Psoas muscle (tissue), 8 donors: ENCODE data around the gene NFATC1. TPM values are rescaled to one million over a fixed set of nuclear protein-coding genes. Genes with fewer than 3 reads are reported as not detected.

Experiments
- ATAC-seq, 4 donors: fragments of 200-7000 bp; cut with Tn5 transposase; one replicate each; pipeline ENCODE4 v1.9.1; 2020; ENCODE audit warnings: moderate library complexity in 3 of 4, mild to moderate bottlenecking in 2 of 4
- DNase-seq, 2 donors: peaks; one replicate each; pipeline ENCODE4 v3.0.0-alpha.2; 2020
- H3K27ac ChIP-seq: fragments of 200-600 bp; one replicate; pipeline ENCODE4 v1.8.0; 2022
- H3K27me3 ChIP-seq, 3 donors: fragments of 200-600 bp in 1 of 3; one replicate each; pipeline versions ENCODE4 v1.6.1 to v1.8.0; 2013 to 2022; ENCODE audit warnings: low read length in 2 of 3, mild to moderate bottlenecking in 2 of 3, moderate library complexity in 1 of 3; ENCODE audit not compliant: insufficient read depth in 3 of 3
- H3K36me3 ChIP-seq, 2 donors: fragments of 200-600 bp in 1 of 2; one replicate each; pipeline versions ENCODE4 v1.6.1 to v1.8.0; 2013 to 2022; ENCODE audit warnings: low read depth in 1 of 2, mild to moderate bottlenecking in 1 of 2, moderate library complexity in 1 of 2; ENCODE audit not compliant: insufficient read depth in 1 of 2
- H3K4me1 ChIP-seq: fragments of 200-600 bp; one replicate; pipeline ENCODE4 v1.8.0; 2022
- H3K4me3 ChIP-seq: fragments of 200-600 bp; one replicate; pipeline ENCODE4 v1.8.0; 2022; ENCODE audit warnings: mild to moderate bottlenecking
- H3K9me3 ChIP-seq: fragments of 200-600 bp; one replicate; pipeline ENCODE4 v1.8.0; 2022
- WGBS, 3 donors: extraction: QIAGEN DNeasy Blood & Tissue Kit; methylation state at CpG; one replicate each; pipeline versions ENCODE4 v1.1.6 to v1.1.7; 2013; 5-methylcytosine and 5-hydroxymethylcytosine counted together
- intact Hi-C, 2 donors: fragments of 100-400 bp; cut with DNase I; formaldehyde crosslinking; loops; one replicate each; pipeline versions ENCODE4 v1.11.0 to v1.14.2; 2022
- polyA plus RNA-seq, 3 donors: library from polyadenylated mRNA; stranded (reverse); fragments of 200-250 nt; gene quantifications; one replicate each; pipeline ENCODE4 v1.2.3, GENCODE V29; 2013
- total RNA-seq, 4 donors: library from RNA; stranded (reverse); fragmentation: NEBNext Ultra II Directional in 2 of 4; extraction: Animal tissue kit (Norgen Biotek cat#: 25700) in 2 of 4; gene quantifications; one replicate each; pipeline versions ENCODE4 v1.2.1 to v1.2.4, GENCODE V29; 2021 to 2023
- TF ChIP-seq, protein P1 (sequence below): fragments of 200-600 bp; IDR thresholded peaks from one replicate; pipeline ENCODE4 v1.8.0; 2022; ENCODE audit warnings: antibody characterized with exemption
- donor health status: healthy with polysubstance abuse.
- donor health status: DM: no; HTN: no; CAD: no; lungs with moderate emphysema.
- donor health status: Bipolar disorder and iron deficiency.
- donor health status: healthy.
- donor health status: DM: yes; HTN: yes; CAD: no.
- donor health status: DM: no; HTN: no; CAD: no.
- donor health status: DM: no; HTN: no; CAD: no.
- donor health status: DM: yes; HTN: yes; CAD: no.

The NFATC1 gene
- total and polyA plus RNA-seq, 7 donors: 3.0 to 28.7 (median 21.0) TPM

DNA sequence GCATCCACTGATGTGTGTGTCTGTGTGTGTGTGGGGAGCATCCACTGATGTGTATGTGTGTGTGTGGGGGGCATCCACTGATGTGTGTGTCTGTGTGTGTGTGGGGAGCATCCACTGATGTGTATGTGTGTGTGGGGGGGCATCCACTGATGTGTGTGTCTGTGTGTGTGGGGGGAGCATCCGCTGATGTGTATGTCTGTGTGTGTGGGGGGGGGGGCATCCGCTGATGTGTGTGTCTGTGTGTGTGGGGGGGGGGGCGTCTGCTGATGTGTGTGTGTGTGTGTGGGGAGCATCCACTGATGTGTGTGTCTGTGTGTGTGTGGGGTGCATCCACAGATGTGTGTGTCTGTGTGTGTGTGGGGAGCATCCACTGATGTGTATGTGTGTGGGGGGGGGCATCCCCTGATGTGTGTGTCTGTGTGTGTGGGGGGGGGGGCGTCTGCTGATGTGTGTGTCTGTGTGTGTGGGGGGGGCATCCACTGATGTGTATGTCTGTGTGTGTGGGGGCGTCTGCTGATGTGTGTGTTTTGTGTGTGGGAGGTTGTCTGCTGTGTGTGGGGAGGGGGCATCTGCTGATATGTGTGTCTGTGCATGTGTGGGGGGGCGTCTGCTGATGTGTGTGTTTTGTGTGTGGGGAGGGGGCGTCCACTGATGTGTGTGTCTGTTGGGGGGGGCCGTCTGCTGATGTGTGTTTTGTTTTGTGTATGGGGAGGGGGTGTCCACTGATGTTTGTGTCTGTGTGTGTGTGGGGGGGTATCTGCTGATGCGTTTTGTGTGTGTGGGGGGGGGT, 125.9 kb downstream of the NFATC1 start:
- no peak overlapping the region for H3K27ac ChIP-seq
- no peaks in the 10 kb centered on the region for H3K36me3 ChIP-seq
- WGBS, 3 donors: 79 to 93% (median 88%) methylated on average over 6 to 9 of the region's 9 CpGs
- ATAC-seq (no peak), DNase-seq (no peak)
- no peaks in the 10 kb centered on the region for H3K9me3 ChIP-seq
- H3K4me3 ChIP-seq: no peak overlapping the region
- H3K4me1 ChIP-seq: peaks cover 7% of the 10 kb centered on the region
- intact Hi-C loops: no loop called here
- H3K27me3 ChIP-seq: no peaks in the 10 kb centered on the region
- TF ChIP-seq, protein P1, sequence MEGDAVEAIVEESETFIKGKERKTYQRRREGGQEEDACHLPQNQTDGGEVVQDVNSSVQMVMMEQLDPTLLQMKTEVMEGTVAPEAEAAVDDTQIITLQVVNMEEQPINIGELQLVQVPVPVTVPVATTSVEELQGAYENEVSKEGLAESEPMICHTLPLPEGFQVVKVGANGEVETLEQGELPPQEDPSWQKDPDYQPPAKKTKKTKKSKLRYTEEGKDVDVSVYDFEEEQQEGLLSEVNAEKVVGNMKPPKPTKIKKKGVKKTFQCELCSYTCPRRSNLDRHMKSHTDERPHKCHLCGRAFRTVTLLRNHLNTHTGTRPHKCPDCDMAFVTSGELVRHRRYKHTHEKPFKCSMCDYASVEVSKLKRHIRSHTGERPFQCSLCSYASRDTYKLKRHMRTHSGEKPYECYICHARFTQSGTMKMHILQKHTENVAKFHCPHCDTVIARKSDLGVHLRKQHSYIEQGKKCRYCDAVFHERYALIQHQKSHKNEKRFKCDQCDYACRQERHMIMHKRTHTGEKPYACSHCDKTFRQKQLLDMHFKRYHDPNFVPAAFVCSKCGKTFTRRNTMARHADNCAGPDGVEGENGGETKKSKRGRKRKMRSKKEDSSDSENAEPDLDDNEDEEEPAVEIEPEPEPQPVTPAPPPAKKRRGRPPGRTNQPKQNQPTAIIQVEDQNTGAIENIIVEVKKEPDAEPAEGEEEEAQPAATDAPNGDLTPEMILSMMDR: no peak

DNA sequence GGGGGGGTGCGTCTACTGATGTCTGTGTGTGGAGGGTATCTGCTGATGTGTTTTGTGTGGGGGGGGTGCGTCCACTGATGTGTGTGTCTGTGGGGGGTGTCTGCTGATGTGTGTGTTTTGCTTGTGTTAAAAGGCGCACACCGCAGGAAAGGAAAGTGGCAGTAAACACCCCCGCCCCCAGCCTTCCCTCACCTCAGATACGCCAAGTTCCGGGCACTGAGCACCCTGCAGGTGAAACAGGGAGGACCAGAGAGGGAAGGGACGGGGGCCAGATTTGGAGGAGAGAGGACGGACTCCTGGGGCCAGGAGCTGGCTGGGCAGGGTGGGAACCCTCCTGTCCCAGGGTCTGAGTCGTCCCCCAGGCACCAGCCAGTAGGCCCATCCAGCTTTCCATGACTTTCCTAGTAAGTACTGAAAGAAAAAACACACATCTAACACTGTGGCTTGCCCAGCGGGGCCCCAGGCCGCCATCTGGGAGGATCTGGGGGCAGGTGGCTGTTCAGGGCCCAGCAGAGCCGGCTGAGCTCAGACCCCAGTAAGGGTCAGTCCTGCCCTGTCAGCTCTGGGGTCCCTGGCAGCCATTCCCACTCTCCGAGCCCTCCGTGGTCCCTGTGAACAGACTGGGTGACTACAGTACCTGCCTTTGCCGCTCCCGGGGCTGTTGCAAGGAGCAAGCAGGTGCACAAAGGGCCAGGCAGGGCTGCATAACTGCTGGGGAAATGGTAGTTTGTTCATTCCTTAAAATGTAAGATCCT, 126.9 kb downstream of the NFATC1 start:
- H3K36me3 ChIP-seq: peaks cover 0 to 3% of the 10 kb centered on the region in 2 donors
- ATAC-seq (no peak), DNase-seq (no peak)
- no peaks in the 10 kb centered on the region for H3K4me1 ChIP-seq
- intact Hi-C loops: no loop called here
- H3K27ac ChIP-seq: no peak overlapping the region
- H3K27me3 ChIP-seq: no peaks in the 10 kb centered on the region
- 92 to 98% (median 92%) methylated on average over 17 of the region's 17 CpGs for WGBS, 3 donors
- TF ChIP-seq, protein P1: no peak
- H3K9me3 ChIP-seq: no peaks in the 10 kb centered on the region
- H3K4me3 ChIP-seq: no peak overlapping the region

DNA sequence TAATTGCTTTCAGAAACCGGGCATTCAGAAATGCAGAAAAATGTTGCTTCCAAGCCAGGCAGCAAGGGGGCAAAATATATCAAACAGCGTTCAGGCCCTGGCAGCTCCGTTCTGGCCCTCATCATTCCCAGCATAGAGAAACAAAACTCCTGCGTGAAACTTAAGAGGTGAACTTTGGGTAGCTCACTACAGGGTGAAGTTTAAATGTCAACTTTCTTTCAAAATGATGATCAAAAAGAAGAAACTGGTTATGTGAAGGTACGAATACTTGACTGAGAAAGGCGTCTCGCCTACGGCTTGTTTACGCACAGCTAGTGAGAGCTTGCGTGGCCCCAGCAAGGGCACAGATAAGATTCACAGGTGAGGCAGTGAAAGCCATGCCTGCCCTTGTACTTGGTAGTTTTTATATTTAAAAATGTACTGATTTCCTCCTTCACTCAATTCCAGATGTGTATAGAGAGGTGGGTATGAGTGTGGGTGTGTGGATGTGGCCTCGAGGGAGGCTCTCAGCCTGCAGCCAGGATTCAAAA, 127.5 kb downstream of the NFATC1 start:
- DNase-seq: no peak
- intact Hi-C loops: no loop called here
- Histone ChIP-seq H3K36me3 (peaks cover 0 to 9% of the 10 kb centered on the region in 2 donors), H3K27me3 (no peaks in the 10 kb centered on the region), H3K4me1 (no peaks in the 10 kb centered on the region), H3K4me3 (no peak overlapping the region), H3K27ac (no peak overlapping the region), H3K9me3 (no peaks in the 10 kb centered on the region)
- TF ChIP-seq, protein P1: no peak
- no peak for ATAC-seq
- WGBS, 3 donors: 85 to 90% (median 88%) methylated on average over 11 of the region's 11 CpGs

DNA sequence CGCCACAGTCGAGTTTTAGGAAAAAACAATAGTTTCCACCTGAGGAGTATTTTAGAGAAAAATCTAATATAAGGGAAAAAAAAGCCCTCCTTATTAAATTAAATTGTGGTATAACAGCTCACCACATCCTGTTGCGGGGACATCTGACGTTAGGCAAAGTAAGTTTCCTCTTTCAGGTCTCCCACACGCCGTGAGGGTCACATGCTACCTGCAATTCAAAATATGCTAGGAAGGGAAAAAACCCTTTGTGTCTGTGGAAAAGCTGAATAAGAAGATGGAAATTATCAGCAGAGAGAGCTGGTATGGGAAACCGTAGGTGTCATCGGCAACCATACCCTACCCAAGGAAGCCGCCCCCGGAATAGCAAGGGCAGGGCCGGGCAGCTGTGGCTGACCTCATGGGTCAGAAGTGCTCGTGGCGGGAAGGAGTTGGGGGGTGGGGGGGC, 128.0 kb downstream of the NFATC1 start:
- 83 to 88% (median 87%) methylated on average over 11 to 13 of the region's 13 CpGs for WGBS, 3 donors
- H3K9me3 ChIP-seq: no peaks in the 10 kb centered on the region
- no peaks in the 10 kb centered on the region for H3K27me3 ChIP-seq
- intact Hi-C loops: no loop called here
- H3K4me3 ChIP-seq: no peak overlapping the region
- DNase-seq (no peak), ATAC-seq (no peak)
- no peak overlapping the region for H3K27ac ChIP-seq
- TF ChIP-seq, protein P1: no peak
- H3K36me3 ChIP-seq: peaks cover 0 to 14% of the 10 kb centered on the region in 2 donors
- no peaks in the 10 kb centered on the region for H3K4me1 ChIP-seq
